A549 (cell line): ENCODE data around the gene ZBTB16.

Experiments
- CTCF ChIP-seq: fragments of >200 bp; sonication (Bioruptor Twin); formaldehyde crosslinking; IDR thresholded peaks from 3 replicates; pipeline ENCODE4 v1.5.1; 2016
- JUN ChIP-seq, 2 experiments: fragments of >200 bp; sonication (Bioruptor Twin); formaldehyde crosslinking; IDR thresholded peaks; 2 replicates in 1 of 2; 3 replicates in 1 of 2; pipeline ENCODE4 v1.6.1; 2016 to 2017
- MAX ChIP-seq: IDR thresholded peaks from 2 replicates; pipeline ENCODE4 v1.6.1; 2012
- RNF2 ChIP-seq: fragments of 200-600 bp; sonication (generic); IDR thresholded peaks from 2 replicates; pipeline ENCODE4 v1.6.1; 2016; ENCODE audit warnings: low read depth, mild to moderate bottlenecking, antibody characterized with exemption, moderate library complexity, borderline replicate concordance
- ZNF302 ChIP-seq: fragments of 250-450 bp; sonication (Bioruptor Pico); IDR thresholded peaks from 2 replicates; pipeline ENCODE4 v1.9.0; 2021; ENCODE audit warnings: inconsistent platforms, mild to moderate bottlenecking, moderate library complexity

GRCh38 chr11:114181195-114181594 is 121.7 kb downstream of the ZBTB16 start:
- TF ChIP-seq JUN (IDR thresholded peaks at IDR 0.05) (no peak), RNF2 (no peak), ZNF302 (CRISPR knock-in tag) (no peak), MAX (no peak), CTCF (no peak)
